Activated CD4-positive, alpha-beta T cell treated with anti-CD3 and anti-CD28 coated beads, Interleukin-2, amount 10 ng/mL, durations not matched to agents 7 days and 5 days (primary cell): Measurements from ENCODE around the gene SERPINE2. TPM values are rescaled to one million over a fixed set of nuclear protein-coding genes. Genes with fewer than 3 reads are reported as not detected.
A peak's percentile ranks its signal among the peaks of the same experiment; 100 is the strongest.

Experiments used
- CTCF ChIA-PET: fragments of 350-600 bp; sonication (Branson Sonifier 250); formaldehyde crosslinking; loops from one replicate; lab custom pipeline; 2021; ENCODE audit warnings: antibody characterized with exemption; lab: Charles Lee
- POLR2A ChIA-PET: fragments of 350-600 bp; sonication (Branson Sonifier 250); formaldehyde crosslinking; loops from one replicate; lab custom pipeline; 2021; ENCODE audit warnings: antibody characterized with exemption; lab: Charles Lee
- DNase-seq: peaks from one replicate; pipeline ENCODE4 v3.0.0-alpha.2; 2020
- H3K27ac Mint-ChIP-seq: one replicate; pipeline ENCODE4 v1.8.0; 2021; ENCODE audit warnings: mild to moderate bottlenecking, moderate library complexity, mixed read lengths
- H3K27me3 Mint-ChIP-seq: one replicate; pipeline ENCODE4 v1.8.0; 2021; ENCODE audit warnings: mixed read lengths
- H3K36me3 Mint-ChIP-seq: one replicate; pipeline ENCODE4 v1.8.0; 2021; ENCODE audit warnings: low read depth, mixed read lengths
- H3K4me1 Mint-ChIP-seq: one replicate; pipeline ENCODE4 v1.8.0; 2021; ENCODE audit warnings: mixed read lengths
- H3K4me3 Mint-ChIP-seq: one replicate; pipeline ENCODE4 v1.8.0; 2021; ENCODE audit warnings: mild to moderate bottlenecking, moderate library complexity, mixed read lengths
- H3K9me3 Mint-ChIP-seq: one replicate; pipeline ENCODE4 v1.8.0; 2021; ENCODE audit warnings: mixed read lengths
- total RNA-seq, 2 experiments: library from RNA; stranded (reverse); gene quantifications; one replicate each; pipeline ENCODE4 v1.2.3, GENCODE V29; 2021

Gene SERPINE2
- total RNA-seq, 2 experiments from 2014 or later, result 4.4 to 4.8 TPM

DNA sequence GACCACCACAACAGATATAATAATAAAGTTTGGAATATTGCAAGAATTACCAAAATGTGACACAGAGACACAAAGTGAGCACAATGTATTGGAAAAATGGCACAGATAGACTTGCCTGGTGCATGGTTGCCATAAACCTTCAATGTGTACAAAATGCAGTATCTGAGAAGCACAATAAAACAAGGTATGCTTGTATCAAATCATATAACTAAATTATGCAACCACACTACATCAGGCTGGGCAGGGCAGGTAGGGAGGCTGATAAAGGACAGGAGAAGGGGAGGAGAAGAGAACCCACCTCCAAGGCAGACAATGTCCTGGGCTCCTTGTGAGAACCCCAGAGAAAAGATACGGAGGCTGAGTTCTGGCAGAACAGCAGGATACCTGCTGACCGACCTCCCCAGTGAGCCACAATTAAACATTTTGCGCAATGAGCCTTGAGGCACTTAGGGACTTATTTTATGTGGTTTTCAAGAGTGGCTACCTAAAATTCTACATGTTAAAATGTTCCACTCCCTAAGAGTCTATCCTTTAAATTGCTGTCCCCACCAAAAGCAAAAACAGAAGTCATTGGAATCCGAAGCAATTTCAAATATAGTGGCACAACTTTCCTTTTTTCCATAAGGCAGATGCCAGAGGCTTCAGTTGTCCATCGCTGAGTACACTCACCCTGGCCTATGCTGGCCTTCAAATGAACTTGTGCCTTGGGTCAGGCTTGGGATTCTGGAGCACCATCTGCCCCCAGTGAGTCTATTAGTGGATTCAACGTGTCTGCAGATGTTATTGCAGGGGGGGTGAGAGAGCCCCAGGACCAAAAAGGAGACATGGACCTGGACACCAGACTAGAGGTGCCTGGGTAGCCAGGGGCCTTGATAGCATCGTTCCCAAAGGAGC is 110.7 kb downstream of the SERPINE2 start:
- CTCF ChIA-PET, result interaction anchor here (1.1 kb wide), 1 partner anchor 19 kb away, joined by 3 read pairs; no protein-coding TSS in a partner anchor
- POLR2A ChIA-PET, result no interaction called here
- peak overlapping the region; percentile 54 for H3K27ac Mint-ChIP-seq

GRCh38 chr2:223925106-223925505 is 114.0 kb downstream of the SERPINE2 start:
- no peak overlapping the region for H3K27ac Mint-ChIP-seq
- no peaks in the 10 kb centered on the region for H3K27me3 Mint-ChIP-seq
- peaks cover 6% of the 10 kb centered on the region for H3K9me3 Mint-ChIP-seq
- POLR2A ChIA-PET, result no interaction called here
- no peak overlapping the region for H3K4me3 Mint-ChIP-seq
- CTCF ChIA-PET, result interaction anchor here (1.2 kb wide), 1 partner anchor 9 kb away, joined by 3 read pairs; no protein-coding TSS in a partner anchor
- peaks cover 42% of the 10 kb centered on the region for H3K36me3 Mint-ChIP-seq
- peaks cover 51% of the 10 kb centered on the region for H3K4me1 Mint-ChIP-seq
- DNase-seq, result no peak

More for the DNA sequence above, 110.7 kb downstream of the SERPINE2 start:
- Mint-ChIP-seq H3K9me3 (peaks cover 6% of the 10 kb centered on the region), H3K4me1 (peaks cover 59% of the 10 kb centered on the region), H3K4me3 (no peak overlapping the region), H3K36me3 (peaks cover 34% of the 10 kb centered on the region), H3K27me3 (no peaks in the 10 kb centered on the region)
- DNase-seq, result no peak

Other genes with a start within 250 kb of the SERPINE2 start
- gene AP1S3, start 201.7 kb downstream of the SERPINE2 start, total RNA-seq, result 1 to 10 TPM; 6.5 to 7.5 TPM
- 10 to 100 TPM; 79.2 to 82.5 TPM for gene WDFY1, start 94.0 kb downstream of the SERPINE2 start, total RNA-seq
- 10 to 100 TPM; 29.6 to 32.1 TPM for gene MRPL44, start 81.8 kb downstream of the SERPINE2 start, total RNA-seq